Activated CD4-positive, alpha-beta T cell treated with anti-CD3 and anti-CD28 coated beads, Interleukin-2, amount 10 ng/mL, durations not matched to agents 24 days and 14 days (primary cell): Measurements from ENCODE around the gene UCP2. TPM values are rescaled to one million over a fixed set of nuclear protein-coding genes. Genes with fewer than 3 reads are reported as not detected.
A peak's percentile ranks its signal among the peaks of the same experiment; 100 is the strongest.

Experiments used
- DNase-seq: peaks from one replicate; pipeline ENCODE4 v3.0.0; 2022
- H3K27ac Mint-ChIP-seq: one replicate; pipeline ENCODE4 v1.8.0; 2022; ENCODE audit warnings: mild to moderate bottlenecking, mixed read lengths
- H3K27me3 Mint-ChIP-seq: one replicate; pipeline ENCODE4 v1.8.0; 2022; ENCODE audit warnings: mixed read lengths
- H3K36me3 Mint-ChIP-seq: one replicate; pipeline ENCODE4 v1.8.0; 2022; ENCODE audit warnings: low read depth, mild to moderate bottlenecking, mixed read lengths
- H3K4me1 Mint-ChIP-seq: one replicate; pipeline ENCODE4 v1.8.0; 2021; ENCODE audit warnings: mixed read lengths
- H3K4me3 Mint-ChIP-seq: one replicate; pipeline ENCODE4 v1.8.0; 2022; ENCODE audit warnings: mild to moderate bottlenecking, moderate library complexity, mixed read lengths
- H3K9me3 Mint-ChIP-seq: one replicate; pipeline ENCODE4 v1.8.0; 2021; ENCODE audit warnings: mixed read lengths
- intact Hi-C: fragments of 100-400 bp; cut with micrococcal nuclease; formaldehyde crosslinking; loops from one replicate; pipeline ENCODE4 v1.15.1; 2023
- total RNA-seq: library from RNA; stranded (reverse); gene quantifications from 2 replicates; pipeline ENCODE4 v1.2.3, GENCODE V29; 2022

Gene UCP2, protein sequence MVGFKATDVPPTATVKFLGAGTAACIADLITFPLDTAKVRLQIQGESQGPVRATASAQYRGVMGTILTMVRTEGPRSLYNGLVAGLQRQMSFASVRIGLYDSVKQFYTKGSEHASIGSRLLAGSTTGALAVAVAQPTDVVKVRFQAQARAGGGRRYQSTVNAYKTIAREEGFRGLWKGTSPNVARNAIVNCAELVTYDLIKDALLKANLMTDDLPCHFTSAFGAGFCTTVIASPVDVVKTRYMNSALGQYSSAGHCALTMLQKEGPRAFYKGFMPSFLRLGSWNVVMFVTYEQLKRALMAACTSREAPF
- total RNA-seq, result 447 and 452 TPM in 2 replicates

DNA sequence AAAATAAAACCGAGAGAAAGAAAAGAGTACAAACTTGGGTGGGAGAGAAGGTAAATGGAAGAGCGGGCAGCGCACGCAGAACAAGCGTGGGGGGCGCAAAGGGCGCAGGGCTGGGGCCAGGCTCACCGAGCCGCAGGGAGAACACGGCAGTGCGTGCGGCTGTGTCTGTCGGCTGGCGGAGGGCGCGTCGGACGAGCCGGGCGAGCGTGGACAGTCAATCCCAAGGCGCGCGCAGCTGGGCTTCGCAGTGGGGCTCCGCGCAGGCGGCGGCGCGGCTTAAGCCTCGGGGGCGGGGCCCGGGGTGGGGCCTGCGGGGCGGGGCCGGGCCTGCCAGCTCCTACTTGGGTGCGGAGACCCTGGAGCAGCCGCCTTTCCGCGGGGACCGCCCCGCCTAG lies at the start of gene UCP2:
TSS of gene UCP2 (minus strand) at position 249 of the 395 bp plus-strand sequence. CDS start 4,465 bp downstream, outside the sequence.
- Mint-ChIP-seq H3K27ac (peak within 1 kb of the TSS; percentile 99), H3K9me3 (no peaks in the 10 kb centered on the region), H3K36me3 (peaks cover 48% of the 10 kb centered on the region), H3K4me3 (peak within 1 kb of the TSS; percentile 95), H3K4me1 (peaks cover 55% of the 10 kb centered on the region), H3K27me3 (no peaks in the 10 kb centered on the region)
- intact Hi-C loops, result loop anchor here (1.0 to 2.0 kb wide), 3 partner anchors 8 to 606 kb away; partner anchors contain the start of gene RELT
- DNase-seq, result peak; percentile 96

DNA sequence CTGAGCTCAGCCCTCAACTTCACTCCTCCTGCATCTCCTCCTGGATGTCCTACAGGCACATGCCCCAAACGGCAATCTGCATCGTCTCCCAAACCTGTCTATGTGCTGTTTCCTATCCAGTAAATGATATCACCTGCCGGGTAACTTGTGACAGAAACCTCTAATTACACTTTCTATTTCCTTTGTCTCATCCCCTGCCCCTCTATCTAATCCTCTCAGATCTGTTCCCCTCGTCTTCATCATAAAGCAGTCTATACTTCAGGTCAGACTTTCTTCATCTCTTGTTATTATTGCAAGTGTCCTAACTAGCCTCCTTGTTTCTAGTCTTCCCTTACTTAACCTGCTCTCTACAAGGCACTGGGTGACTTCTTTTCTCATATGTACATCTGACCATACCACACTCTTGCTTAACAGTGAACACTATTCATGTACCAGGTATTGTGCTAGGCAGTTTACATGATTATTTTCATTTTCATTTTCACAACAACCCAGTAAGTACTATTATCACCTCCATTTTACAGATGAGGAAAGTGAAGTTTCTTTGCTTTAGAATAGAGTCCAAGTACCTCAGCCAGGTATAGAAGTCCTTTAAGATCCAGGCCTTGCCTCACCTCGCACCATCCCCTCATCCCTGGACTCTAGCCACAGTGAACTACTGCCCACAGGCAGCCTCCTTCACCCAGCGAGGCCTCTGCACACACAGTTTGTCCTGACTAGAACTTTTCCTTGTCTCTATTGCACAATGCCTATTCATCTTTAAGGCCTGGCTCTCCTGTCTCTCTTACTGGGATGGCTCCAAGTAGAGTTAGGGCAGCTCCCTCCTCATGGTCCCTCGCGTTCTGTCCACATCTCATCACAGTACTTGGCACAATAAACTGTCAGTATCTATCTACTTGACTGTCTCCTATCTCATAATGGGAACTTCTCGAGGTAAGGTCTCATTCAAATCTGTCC lies 48.4 kb upstream of the UCP2 start:
- peak overlapping the region; percentile 20 for H3K4me3 Mint-ChIP-seq
- no peaks in the 10 kb centered on the region for H3K27me3 Mint-ChIP-seq
- H3K9me3 Mint-ChIP-seq, result no peaks in the 10 kb centered on the region
- intact Hi-C loops, result no loop called here
- DNase-seq, result peak; percentile 67
- peaks cover 32% of the 10 kb centered on the region for H3K4me1 Mint-ChIP-seq
- H3K36me3 Mint-ChIP-seq, result peaks cover 35% of the 10 kb centered on the region
- H3K27ac Mint-ChIP-seq, result peak overlapping the region; percentile 82

DNA sequence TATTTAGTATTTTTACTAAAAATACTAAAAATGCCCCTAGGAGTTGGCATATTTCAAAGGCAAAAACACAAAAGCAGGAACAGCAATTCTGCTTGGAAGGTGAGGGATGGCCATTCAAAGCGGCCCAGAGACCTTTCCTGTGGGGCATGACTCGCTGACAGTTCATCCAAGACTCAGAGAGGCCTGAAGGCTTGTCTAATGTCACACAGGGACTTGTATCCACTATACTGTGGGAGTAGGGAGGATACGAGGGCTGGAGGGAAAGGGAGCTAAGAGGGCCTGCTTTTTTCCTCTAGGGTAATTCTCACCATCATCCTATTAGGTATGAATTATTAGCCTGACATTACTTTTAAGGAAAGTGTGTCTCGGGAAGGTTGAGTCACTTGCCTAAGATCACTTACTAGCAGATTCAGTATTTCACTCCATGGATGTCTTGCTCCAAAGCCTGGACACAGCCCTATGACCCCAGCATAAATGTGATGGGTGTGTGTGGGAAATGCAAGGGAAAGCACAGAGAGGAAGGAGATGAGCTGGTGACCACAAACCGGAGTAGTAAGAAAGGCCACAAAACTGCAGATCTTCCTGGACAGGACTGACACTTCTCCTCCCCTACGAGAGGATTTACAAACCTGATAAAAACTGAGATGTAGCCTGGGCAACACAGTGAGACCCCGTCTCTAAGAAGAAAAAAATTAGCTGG lies 43.0 kb upstream of the UCP2 start:
- Mint-ChIP-seq H3K36me3 (peaks cover 28% of the 10 kb centered on the region), H3K27ac (peak overlapping the region; percentile 38), H3K4me3 (peak overlapping the region; percentile 3), H3K9me3 (no peaks in the 10 kb centered on the region), H3K4me1 (peaks cover 40% of the 10 kb centered on the region), H3K27me3 (no peaks in the 10 kb centered on the region)
- intact Hi-C loops, result loop anchor here (2.0 kb wide), 1 partner anchor 15 kb away; no protein-coding TSS in a partner anchor
- peak; percentile 60 for DNase-seq

DNA sequence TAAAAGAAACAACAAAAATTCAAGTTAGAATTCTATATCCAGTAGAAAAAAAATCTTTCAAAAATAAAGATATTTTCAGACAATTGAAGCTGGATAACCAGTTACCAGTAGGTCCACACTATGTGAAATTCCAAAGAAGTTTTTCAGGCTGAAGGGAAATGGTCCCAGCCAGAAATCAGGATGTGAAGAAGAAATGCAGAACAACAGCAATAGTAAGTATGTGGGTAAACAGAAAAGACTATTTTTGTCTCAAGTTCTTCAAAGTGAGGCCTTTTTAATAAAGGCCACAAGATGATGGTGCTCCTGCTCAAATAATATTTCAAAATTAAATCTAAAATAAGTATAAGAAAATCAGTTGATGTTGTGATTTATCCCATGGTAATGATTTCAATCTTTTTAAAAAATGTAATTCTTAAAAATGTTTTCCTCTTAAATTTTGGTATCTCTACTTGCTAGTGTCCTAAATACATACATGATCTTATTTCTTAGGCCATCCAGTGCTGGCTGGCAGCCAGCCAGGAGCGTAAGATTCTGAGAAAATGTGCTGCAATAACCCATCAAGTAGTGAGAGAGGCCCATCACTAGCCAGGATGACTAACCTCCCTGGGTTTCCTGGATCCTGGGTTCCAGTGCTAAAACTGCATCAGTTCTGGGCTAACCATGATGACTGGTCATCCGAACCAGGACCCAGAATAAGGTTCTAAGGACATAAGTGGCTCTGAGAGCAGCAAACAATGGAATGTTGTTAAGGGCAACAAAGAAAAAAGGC lies 41.8 kb upstream of the UCP2 start:
- intact Hi-C loops, result loop anchor here (2.0 to 5.0 kb wide), 2 partner anchors 14 to 148 kb away; partner anchors contain the start of genes C2CD3 and PPME1
- no peaks in the 10 kb centered on the region for H3K9me3 Mint-ChIP-seq
- H3K27ac Mint-ChIP-seq, result peak overlapping the region; percentile 65
- H3K4me1 Mint-ChIP-seq, result peaks cover 35% of the 10 kb centered on the region
- DNase-seq, result peak; percentile 66
- peaks cover 30% of the 10 kb centered on the region for H3K36me3 Mint-ChIP-seq
- no peak overlapping the region for H3K4me3 Mint-ChIP-seq
- no peaks in the 10 kb centered on the region for H3K27me3 Mint-ChIP-seq

DNA sequence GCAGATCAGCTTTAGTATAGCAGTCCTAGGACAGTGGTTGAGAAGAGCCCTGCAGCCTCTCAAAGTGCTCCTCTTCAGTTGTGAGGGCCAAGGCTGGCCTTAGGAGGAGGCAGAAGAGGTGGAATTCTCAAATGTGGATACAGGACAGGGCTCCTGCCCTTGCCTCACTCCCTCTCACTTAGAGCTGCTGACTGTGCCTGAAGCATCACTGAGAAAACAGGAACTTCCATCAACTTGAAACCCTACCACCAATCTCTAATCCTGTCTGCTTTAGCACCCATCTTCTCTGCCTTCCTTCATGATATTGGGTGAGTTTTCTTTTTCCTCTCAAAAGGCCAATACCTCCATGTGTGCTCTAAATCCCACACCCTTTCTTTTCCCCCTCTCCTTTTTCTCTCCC lies 40.6 kb upstream of the UCP2 start:
- H3K36me3 Mint-ChIP-seq, result peaks cover 24% of the 10 kb centered on the region
- H3K4me1 Mint-ChIP-seq, result peaks cover 38% of the 10 kb centered on the region
- no peaks in the 10 kb centered on the region for H3K27me3 Mint-ChIP-seq
- H3K9me3 Mint-ChIP-seq, result no peaks in the 10 kb centered on the region
- DNase-seq, result no peak
- intact Hi-C loops, result loop anchor here (5.0 kb wide), 1 partner anchor 149 kb away; the partner anchor contains the start of genes C2CD3 and PPME1
- peak overlapping the region; percentile 2 for H3K27ac Mint-ChIP-seq
- no peak overlapping the region for H3K4me3 Mint-ChIP-seq

DNA sequence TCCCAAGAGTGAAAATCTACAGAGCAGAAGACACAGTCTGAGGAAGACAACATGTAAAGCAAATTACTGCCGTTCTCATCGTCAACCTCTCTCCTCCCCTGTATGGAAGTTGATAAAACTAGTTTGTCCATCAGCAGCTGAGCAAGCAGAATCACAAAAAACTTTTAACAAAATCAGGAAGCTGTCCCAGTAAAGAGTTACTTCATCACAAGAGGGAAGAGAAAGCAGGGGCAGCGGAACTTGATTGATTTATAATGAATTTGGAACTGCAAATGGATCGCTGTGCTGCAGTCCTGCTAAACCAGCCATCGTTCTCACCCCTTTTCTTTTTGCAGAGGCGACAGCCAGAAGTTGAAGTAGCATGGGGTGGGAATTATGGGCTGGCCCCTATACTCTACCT lies 39.9 kb upstream of the UCP2 start:
- intact Hi-C loops, result loop anchor here (5.0 kb wide), 1 partner anchor 150 kb away; the partner anchor contains the start of genes C2CD3 and PPME1
- no peaks in the 10 kb centered on the region for H3K9me3 Mint-ChIP-seq
- H3K4me3 Mint-ChIP-seq, result no peak overlapping the region
- peaks cover 36% of the 10 kb centered on the region for H3K4me1 Mint-ChIP-seq
- peaks cover 28% of the 10 kb centered on the region for H3K36me3 Mint-ChIP-seq
- H3K27me3 Mint-ChIP-seq, result no peaks in the 10 kb centered on the region
- no peak overlapping the region for H3K27ac Mint-ChIP-seq
- no peak for DNase-seq

DNA sequence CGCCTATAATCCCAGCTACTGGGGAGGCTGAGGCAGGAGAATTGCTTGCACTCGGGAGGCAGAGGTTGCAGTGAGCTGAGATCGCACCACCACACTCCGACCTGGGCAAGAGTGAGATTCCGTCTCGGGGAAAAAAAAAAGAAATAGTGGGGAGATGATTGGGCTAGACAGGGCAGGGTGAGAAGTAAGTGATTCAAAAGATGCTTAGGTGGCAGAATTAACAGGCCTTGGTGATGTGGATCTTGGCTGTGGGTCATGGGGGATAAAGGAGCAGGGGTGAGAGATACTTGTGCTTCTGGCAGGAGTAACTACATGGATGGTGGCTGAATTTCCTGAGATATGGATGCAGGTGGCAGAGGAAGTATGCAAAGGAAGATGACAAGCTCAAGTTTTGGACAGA lies 39.4 kb upstream of the UCP2 start:
- no peak overlapping the region for H3K27ac Mint-ChIP-seq
- no peaks in the 10 kb centered on the region for H3K27me3 Mint-ChIP-seq
- no peak overlapping the region for H3K4me3 Mint-ChIP-seq
- no peak for DNase-seq
- H3K9me3 Mint-ChIP-seq, result no peaks in the 10 kb centered on the region
- peaks cover 30% of the 10 kb centered on the region for H3K36me3 Mint-ChIP-seq
- peaks cover 37% of the 10 kb centered on the region for H3K4me1 Mint-ChIP-seq
- intact Hi-C loops, result loop anchor here (2.0 to 5.0 kb wide), 2 partner anchors 17 to 150 kb away; partner anchors contain the start of genes C2CD3 and PPME1

DNA sequence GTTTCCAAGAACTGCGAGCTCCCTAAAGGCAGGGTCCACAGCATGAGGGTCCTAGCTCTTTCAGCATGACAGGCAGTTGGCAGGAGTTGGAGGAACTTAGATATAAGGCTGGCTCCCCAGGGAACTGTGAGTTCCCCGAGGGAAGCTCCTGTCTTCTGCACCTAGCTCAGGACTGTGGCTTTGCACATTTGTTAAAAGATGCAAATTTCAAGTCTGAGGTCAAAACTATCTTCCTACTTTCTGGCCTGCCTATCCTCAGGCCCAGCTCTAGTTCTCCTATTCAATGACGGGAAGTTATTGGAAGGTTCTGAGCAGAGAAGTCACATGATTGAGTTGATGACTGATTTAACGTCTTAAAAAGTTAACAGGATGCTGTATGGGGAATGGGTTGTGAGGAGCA lies 37.9 kb upstream of the UCP2 start:
- intact Hi-C loops, result loop anchor here (1.0 to 5.0 kb wide), 4 partner anchors 16 to 152 kb away; partner anchors contain the start of genes C2CD3, PPME1 and UCP2
- peaks cover 32% of the 10 kb centered on the region for H3K36me3 Mint-ChIP-seq

DNA sequence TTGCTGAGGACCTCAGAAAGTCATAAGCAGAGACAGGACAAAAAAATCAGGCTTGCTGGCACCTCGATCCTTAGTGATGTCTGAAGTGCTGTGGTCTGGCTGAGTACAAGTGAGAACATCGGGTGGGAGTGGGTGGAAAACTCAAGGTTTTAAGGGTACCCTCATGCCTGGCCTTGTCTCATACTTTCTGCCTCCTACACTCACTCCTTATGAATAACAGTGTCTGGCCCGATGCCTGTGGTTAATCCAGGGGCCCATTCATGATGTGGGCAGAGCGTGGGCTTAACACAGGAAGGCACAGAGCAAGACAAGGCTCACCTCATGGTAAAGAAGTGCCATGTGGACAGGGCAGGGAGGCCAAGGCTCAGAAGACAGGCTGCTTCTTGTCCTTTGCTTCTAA lies 37.2 kb upstream of the UCP2 start:
- H3K36me3 Mint-ChIP-seq, result peaks cover 30% of the 10 kb centered on the region

More for the DNA sequence above, 37.9 kb upstream of the UCP2 start:
- H3K4me1 Mint-ChIP-seq, result peaks cover 38% of the 10 kb centered on the region
- no peaks in the 10 kb centered on the region for H3K27me3 Mint-ChIP-seq
- no peak overlapping the region for H3K27ac Mint-ChIP-seq
- no peak for DNase-seq
- H3K9me3 Mint-ChIP-seq, result no peaks in the 10 kb centered on the region
- H3K4me3 Mint-ChIP-seq, result no peak overlapping the region

DNA sequence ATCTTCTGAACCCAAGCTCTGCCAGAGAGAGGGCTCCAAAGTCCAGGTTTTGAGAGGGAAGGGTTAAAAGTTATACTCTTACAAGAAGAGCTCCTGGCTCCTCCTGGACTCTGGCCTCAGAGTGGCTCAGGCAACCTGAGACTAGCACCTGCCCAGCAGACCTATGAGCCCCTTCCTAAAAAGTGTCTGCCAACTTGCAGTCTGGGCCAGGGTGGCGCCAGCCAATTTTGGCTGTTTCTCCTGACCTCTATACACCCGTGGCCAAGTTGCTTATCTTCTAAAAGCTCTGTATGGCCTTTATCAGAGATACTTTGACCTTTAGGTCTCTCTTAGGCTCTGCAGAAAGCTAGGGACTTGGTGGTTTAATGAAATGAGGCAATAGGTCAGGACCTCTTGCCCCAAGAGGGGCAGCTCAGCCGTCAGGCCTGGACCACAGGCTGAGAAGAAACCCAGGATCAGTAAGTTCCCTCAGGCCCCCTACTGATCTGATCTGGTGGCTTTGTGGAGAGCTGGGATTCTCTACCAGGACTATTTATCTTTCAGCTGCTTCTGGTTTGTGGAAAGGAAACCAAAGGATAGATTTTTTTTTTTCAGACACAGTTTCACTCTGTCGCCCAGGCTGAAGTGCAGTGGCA lies 36.6 kb upstream of the UCP2 start:
- DNase-seq, result peak; percentile 60
- intact Hi-C loops, result loop anchor here (1.0 kb wide), 1 partner anchor 8 kb away; no protein-coding TSS in a partner anchor
- Mint-ChIP-seq H3K27me3 (no peaks in the 10 kb centered on the region), H3K9me3 (no peaks in the 10 kb centered on the region), H3K4me1 (peaks cover 43% of the 10 kb centered on the region), H3K4me3 (no peak overlapping the region), H3K27ac (no peak overlapping the region), H3K36me3 (peaks cover 30% of the 10 kb centered on the region)

More for the DNA sequence above, 37.2 kb upstream of the UCP2 start:
- H3K4me1 Mint-ChIP-seq, result peaks cover 41% of the 10 kb centered on the region
- intact Hi-C loops, result loop anchor here (1.0 to 5.0 kb wide), 5 partner anchors 9 to 152 kb away; partner anchors contain the start of genes C2CD3, PPME1 and UCP2
- H3K27me3 Mint-ChIP-seq, result no peaks in the 10 kb centered on the region
- peak; percentile 70 for DNase-seq
- H3K4me3 Mint-ChIP-seq, result no peak overlapping the region
- H3K9me3 Mint-ChIP-seq, result no peaks in the 10 kb centered on the region
- H3K27ac Mint-ChIP-seq, result no peak overlapping the region

DNA sequence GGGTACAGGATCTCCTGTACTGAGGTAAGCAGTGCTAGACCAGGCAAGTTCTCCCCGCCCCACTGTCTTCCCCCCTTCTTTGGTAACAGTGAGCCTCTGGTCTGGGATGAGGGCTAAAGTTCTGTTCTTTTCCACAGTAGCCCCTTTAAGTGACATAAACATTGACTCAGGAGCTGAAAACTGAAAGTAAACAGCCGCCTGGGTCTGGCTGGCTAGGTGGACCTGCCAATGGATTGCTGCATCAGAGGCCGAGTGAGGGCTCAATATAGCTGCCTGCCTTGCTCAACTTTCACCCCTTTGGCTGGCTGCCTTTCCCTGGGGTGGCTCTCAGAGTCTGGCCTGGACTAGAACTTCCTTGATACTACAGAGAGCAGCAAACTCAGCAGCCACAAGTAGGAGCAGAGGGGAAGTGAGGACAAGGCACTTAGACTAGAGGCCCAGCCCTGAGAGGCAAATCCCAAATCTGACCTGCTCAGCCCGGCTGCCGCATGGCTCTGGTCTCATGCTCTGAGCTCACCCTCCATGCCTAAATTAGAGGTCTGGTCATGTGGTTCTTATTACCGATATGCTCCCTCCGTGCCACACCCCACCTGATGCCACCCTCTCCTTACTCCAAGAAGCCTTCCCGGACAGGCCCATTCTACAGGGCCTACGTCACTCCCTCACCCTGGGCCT lies 35.8 kb upstream of the UCP2 start:
- DNase-seq, result peak; percentile 58
- peaks cover 25% of the 10 kb centered on the region for H3K36me3 Mint-ChIP-seq
- H3K4me3 Mint-ChIP-seq, result peak overlapping the region; percentile 21
- intact Hi-C loops, result loop anchor here (1.0 kb wide), 1 partner anchor 7 kb away; no protein-coding TSS in a partner anchor
- no peak overlapping the region for H3K27ac Mint-ChIP-seq
- H3K4me1 Mint-ChIP-seq, result peaks cover 42% of the 10 kb centered on the region
- H3K9me3 Mint-ChIP-seq, result no peaks in the 10 kb centered on the region
- no peaks in the 10 kb centered on the region for H3K27me3 Mint-ChIP-seq

DNA sequence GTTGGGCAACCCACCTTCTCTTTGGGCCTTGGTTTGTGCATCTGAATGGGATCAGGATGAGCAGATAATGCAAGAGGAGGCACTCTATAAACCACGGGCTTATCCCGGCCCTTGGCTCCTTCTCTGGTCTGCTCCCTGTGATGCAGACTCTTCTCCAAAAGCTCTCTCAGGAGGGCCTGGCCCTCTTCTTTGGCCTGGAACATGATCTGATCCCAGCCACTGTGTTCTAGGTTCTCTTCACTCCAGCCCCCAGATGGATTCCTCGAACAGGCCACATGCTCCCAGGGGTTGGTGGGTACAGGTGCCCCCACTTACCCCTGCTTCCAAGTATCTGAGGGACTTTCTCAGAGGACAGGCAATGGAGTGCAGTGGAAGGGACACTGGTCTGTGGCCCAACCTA lies 35.0 kb upstream of the UCP2 start:
- Mint-ChIP-seq H3K4me1 (peaks cover 39% of the 10 kb centered on the region), H3K27ac (no peak overlapping the region), H3K27me3 (no peaks in the 10 kb centered on the region), H3K36me3 (peaks cover 21% of the 10 kb centered on the region), H3K4me3 (no peak overlapping the region), H3K9me3 (no peaks in the 10 kb centered on the region)
- intact Hi-C loops, result no loop called here
- no peak for DNase-seq
